Transverse colon (tissue), 4 donors: ENCODE measurements around the gene TMEM38A. TPM values are rescaled to one million over a fixed set of nuclear protein-coding genes. Genes with fewer than 3 reads are reported as not detected.

Experiments used
- DNase-seq: peaks from one replicate; pipeline ENCODE4 v3.0.0-alpha.2; 2019
- H3K27ac ChIP-seq, 4 donors: fragments of 200-600 bp; sonication (generic); 2 replicates each; pipeline ENCODE4 v1.5.1; 2016 to 2018; ENCODE audit warnings: inconsistent platforms in 4 of 4
- H3K27me3 ChIP-seq: fragments of 200-600 bp; sonication (generic); 2 replicates; pipeline ENCODE4 v1.5.1; 2017; ENCODE audit warnings: inconsistent platforms
- H3K36me3 ChIP-seq, 4 donors: fragments of 200-600 bp; sonication (generic); 2 replicates each; pipeline ENCODE4 v1.5.1; 2017 to 2019; ENCODE audit warnings: inconsistent platforms in 4 of 4
- H3K4me1 ChIP-seq, 4 donors: fragments of 200-600 bp; sonication (generic); 2 replicates each; pipeline ENCODE4 v1.5.1; 2017 to 2020; ENCODE audit warnings: inconsistent platforms in 4 of 4
- H3K4me3 ChIP-seq, 4 donors: fragments of 200-600 bp; sonication (generic); 1 replicate in 1 of 4; 2 replicates in 3 of 4; pipeline versions ENCODE4 v1.5.1 to v1.6.1; 2017 to 2019; ENCODE audit warnings: inconsistent platforms in 4 of 4
- H3K9me3 ChIP-seq, 2 donors: fragments of 200-600 bp; sonication (generic); 2 replicates each; pipeline ENCODE4 v1.5.1; 2017 to 2019; ENCODE audit warnings: inconsistent platforms in 2 of 2
- EP300 ChIP-seq: sonication (generic); formaldehyde crosslinking; IDR thresholded peaks from one replicate; pipeline ENCODE4 v1.6.1; 2017; ENCODE audit warnings: antibody characterized with exemption, low read depth
- POLR2A ChIP-seq: fragments of 450-650 bp; IDR thresholded peaks from one replicate; pipeline ENCODE4 v1.6.1; 2016; ENCODE audit warnings: antibody characterized with exemption, mild to moderate bottlenecking, moderate library complexity
- POLR2AphosphoS5 ChIP-seq, 3 donors: sonication (generic); formaldehyde crosslinking; IDR thresholded peaks; one replicate each; pipeline ENCODE4 v1.6.1; 2016; ENCODE audit warnings: antibody characterized with exemption in 3 of 3
- WGBS, 2 donors: methylation state at CpG; one replicate each; pipeline ENCODE4 v1.1.5; 2018; ENCODE audit warnings: low coverage in 1 of 2; 5-methylcytosine and 5-hydroxymethylcytosine counted together
- in situ Hi-C, 4 donors: fragments of 200-750 bp; cut with MboI; loops; one replicate each; pipeline versions ENCODE4 v1.15.0 to v1.15.1; 2017; ENCODE audit warnings: low sequenced_read_pairs in 3 of 4, low pct_ligation_motif_present in 1 of 4, low pct_unique_long_range_greater_than_20kb in 1 of 4
- intact Hi-C: fragments of 100-400 bp; cut with DNase I; formaldehyde crosslinking; loops from one replicate; pipeline ENCODE4 v1.15.1; 2023; ENCODE audit warnings: low total_unique reads
- total RNA-seq, 4 donors: library from RNA; depleted of rRNA; stranded (reverse); fragments of >200 nt; gene quantifications; one replicate each; pipeline ENCODE4 v1.1.0, GENCODE V29; 2016
- TF ChIP-seq, protein P1 (sequence below), 5 experiments: fragments of 200-600 bp in 3 of 5; fragments of 450-650 bp in 2 of 5; sonication (generic) in 3 of 5; IDR thresholded peaks; 1 replicate in 2 of 5; 2 replicates in 3 of 5; pipeline ENCODE4 v1.5.1; 2016 to 2017; ENCODE audit warnings: antibody characterized with exemption in 5 of 5, inconsistent platforms in 3 of 5, mild to moderate bottlenecking in 2 of 5, moderate library complexity in 1 of 5

The TMEM38A gene, protein sequence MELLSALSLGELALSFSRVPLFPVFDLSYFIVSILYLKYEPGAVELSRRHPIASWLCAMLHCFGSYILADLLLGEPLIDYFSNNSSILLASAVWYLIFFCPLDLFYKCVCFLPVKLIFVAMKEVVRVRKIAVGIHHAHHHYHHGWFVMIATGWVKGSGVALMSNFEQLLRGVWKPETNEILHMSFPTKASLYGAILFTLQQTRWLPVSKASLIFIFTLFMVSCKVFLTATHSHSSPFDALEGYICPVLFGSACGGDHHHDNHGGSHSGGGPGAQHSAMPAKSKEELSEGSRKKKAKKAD
- total RNA-seq, result 1 to 10 TPM in 3 of 4 donors, under 1 TPM in 1; 0.40 to 9.7 (median 5.1) TPM

DNA sequence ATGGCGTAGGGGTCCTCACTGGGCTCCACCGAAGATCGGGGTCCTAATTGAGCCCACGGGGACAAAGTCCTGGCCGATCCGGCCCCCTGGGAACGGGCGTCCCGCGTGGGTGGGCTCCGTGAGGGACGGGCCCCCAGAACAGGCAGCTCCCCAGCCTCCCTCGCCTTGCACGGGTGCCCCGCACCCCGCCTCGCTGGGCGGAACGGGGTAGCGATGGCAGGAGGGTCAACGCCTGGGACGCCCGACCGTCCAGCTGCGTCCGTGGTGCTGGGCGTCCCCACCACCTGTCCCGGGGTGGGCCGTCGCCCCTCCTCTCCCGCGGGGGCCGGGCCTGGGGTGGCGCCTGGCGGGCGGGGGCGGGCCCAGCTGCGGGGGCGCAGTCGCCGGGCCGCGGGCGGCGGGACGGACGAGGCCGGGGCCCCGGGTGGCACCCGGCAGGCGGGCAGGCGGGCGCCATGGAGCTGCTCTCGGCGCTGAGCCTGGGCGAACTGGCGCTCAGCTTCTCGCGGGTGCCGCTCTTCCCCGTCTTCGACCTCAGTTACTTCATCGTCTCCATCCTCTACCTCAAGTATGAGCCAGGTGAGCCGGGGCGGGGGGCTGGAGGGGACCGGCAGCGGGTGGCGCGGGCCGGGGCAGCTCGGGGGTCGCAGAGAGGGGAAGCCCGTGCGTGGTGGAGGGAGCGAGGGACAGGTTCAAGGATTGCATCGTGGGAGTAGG lies at the start of gene TMEM38A:
TMEM38A (plus strand) TSS at position 377 of the 717 bp plus-strand sequence; CDS start at position 456, 79 bp downstream.
- Histone ChIP-seq H3K27me3 (no peaks in the 10 kb centered on the region), H3K27ac (peak within 1 kb of the TSS; percentile 89 to 95 (median 92)), H3K9me3 (no peaks in the 10 kb centered on the region), H3K4me3 (peak within 1 kb of the TSS; percentile 65 to 87 (median 69)), H3K36me3 (no peaks in the 10 kb centered on the region), H3K4me1 (peaks cover 12 to 36% (median 25%) of the 10 kb centered on the region in 4 donors)
- TF ChIP-seq POLR2A (peak; percentile 27), POLR2AphosphoS5 (IDR thresholded peaks at IDR 0.05) (peak in 2 of 3 donors; percentile 65 to 66), EP300 (no peak)
- TF ChIP-seq, protein P1, sequence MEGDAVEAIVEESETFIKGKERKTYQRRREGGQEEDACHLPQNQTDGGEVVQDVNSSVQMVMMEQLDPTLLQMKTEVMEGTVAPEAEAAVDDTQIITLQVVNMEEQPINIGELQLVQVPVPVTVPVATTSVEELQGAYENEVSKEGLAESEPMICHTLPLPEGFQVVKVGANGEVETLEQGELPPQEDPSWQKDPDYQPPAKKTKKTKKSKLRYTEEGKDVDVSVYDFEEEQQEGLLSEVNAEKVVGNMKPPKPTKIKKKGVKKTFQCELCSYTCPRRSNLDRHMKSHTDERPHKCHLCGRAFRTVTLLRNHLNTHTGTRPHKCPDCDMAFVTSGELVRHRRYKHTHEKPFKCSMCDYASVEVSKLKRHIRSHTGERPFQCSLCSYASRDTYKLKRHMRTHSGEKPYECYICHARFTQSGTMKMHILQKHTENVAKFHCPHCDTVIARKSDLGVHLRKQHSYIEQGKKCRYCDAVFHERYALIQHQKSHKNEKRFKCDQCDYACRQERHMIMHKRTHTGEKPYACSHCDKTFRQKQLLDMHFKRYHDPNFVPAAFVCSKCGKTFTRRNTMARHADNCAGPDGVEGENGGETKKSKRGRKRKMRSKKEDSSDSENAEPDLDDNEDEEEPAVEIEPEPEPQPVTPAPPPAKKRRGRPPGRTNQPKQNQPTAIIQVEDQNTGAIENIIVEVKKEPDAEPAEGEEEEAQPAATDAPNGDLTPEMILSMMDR (IDR thresholded peaks at IDR 0.05), result no peak
- WGBS, 2 donors, result 2% methylated on average over 40 of the region's 76 CpGs; no CpG with 5 or more reads in 1 of the 2 donors
- DNase-seq, result peak; percentile 75
- intact Hi-C loops, result no loop called here
- in situ Hi-C loops, result no loop called here

DNA sequence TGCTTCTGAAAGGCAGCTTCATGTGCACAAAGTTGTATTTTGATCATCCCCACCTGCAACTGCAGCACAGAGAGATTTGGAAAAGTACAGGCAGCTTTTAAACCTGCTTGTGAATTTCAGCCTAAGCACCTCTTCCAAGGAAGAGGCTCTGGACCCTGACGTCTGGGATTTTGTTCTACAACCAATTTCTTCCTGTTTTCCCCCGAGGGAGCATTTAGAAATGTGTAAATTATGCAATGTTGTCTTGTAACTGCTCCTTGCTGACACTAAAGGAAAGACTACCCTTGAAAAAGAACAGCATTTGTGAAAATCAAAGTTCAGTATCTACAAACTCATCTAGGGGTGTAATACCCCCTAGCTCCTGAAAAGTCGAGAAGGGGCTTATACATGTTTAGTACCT lies 48.3 kb upstream of the TMEM38A start:
- H3K36me3 ChIP-seq, result no peaks in the 10 kb centered on the region
- H3K4me3 ChIP-seq, result no peak overlapping the region
- no peaks in the 10 kb centered on the region for H3K27me3 ChIP-seq
- TF ChIP-seq POLR2A (no peak), EP300 (no peak), POLR2AphosphoS5 (IDR thresholded peaks at IDR 0.05) (no peak)
- TF ChIP-seq, protein P1 (IDR thresholded peaks at IDR 0.05), result no peak
- peaks cover 11 to 32% (median 18%) of the 10 kb centered on the region in 4 donors for H3K4me1 ChIP-seq
- DNase-seq, result no peak
- WGBS, 2 donors, result 54 to 71% methylated on average over 3 of the region's 3 CpGs
- in situ Hi-C loops, result no loop called here
- intact Hi-C loops, result no loop called here
- H3K27ac ChIP-seq, result peak overlapping the region in 2 of 4 donors; percentile 15 to 40
- no peaks in the 10 kb centered on the region for H3K9me3 ChIP-seq

DNA sequence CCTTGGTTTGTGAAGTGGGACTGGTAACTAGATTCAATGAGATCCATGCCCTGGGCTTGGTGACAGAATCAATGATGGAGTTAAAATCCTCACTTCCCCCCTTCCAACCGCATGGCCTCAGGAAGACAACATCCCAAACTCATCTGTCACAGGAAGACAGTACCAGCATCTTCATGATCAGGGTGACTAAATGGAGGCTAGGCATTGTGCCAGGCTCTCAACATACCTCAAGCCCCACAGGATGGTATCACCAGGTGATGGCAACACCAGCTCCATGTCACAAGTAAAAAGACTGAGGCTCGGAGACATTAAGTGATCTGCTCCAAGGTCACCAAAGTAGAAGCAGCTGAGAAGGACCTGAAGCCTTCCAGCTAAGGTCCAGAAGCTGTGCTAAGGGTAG lies 47.1 kb upstream of the TMEM38A start:
- TF ChIP-seq, protein P1 (IDR thresholded peaks at IDR 0.05), result no peak
- TF ChIP-seq EP300, result no peak
- no peak for TF ChIP-seq POLR2A
- TF ChIP-seq POLR2AphosphoS5 (IDR thresholded peaks at IDR 0.05), result no peak
- in situ Hi-C loops, result no loop called here
- peaks cover 4 to 22% (median 6%) of the 10 kb centered on the region in 4 donors for H3K4me1 ChIP-seq
- WGBS, 2 donors, result 73% methylated on average over 2 of the region's 2 CpGs; no CpG with 5 or more reads in 1 of the 2 donors
- no peak overlapping the region for H3K4me3 ChIP-seq
- H3K36me3 ChIP-seq, result no peaks in the 10 kb centered on the region
- DNase-seq, result no peak
- intact Hi-C loops, result no loop called here
- no peak overlapping the region for H3K27ac ChIP-seq
- H3K27me3 ChIP-seq, result no peaks in the 10 kb centered on the region
- H3K9me3 ChIP-seq, result no peaks in the 10 kb centered on the region

DNA sequence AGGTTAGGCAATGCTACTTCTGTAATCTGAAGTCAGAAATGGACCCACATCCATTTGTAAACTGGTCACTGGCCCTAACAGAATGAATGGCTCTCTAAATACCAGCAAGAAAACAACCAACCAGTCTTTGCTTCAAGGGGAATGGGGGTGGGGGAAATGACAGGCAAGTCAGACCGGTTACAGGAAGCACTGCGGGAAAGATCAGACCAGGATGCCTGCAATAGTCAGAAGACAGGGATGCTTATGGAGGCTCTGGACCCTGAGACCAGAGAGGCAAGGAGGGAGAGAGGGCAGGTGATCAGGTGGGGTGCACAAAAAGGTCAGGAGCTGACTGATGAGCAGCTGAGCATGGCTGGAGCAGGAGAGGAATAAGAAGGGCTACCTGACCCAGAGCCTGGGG lies 46.0 kb upstream of the TMEM38A start:
- H3K9me3 ChIP-seq, result no peaks in the 10 kb centered on the region
- intact Hi-C loops (no loop called here), in situ Hi-C loops (no loop called here)
- H3K4me1 ChIP-seq, result peaks cover 0 to 24% (median 11%) of the 10 kb centered on the region in 4 donors
- no peak overlapping the region for H3K27ac ChIP-seq
- no peak overlapping the region for H3K4me3 ChIP-seq
- H3K36me3 ChIP-seq, result no peaks in the 10 kb centered on the region
- no peaks in the 10 kb centered on the region for H3K27me3 ChIP-seq
- TF ChIP-seq POLR2A, result no peak
- TF ChIP-seq, protein P1 (IDR thresholded peaks at IDR 0.05), result no peak
- TF ChIP-seq POLR2AphosphoS5 (IDR thresholded peaks at IDR 0.05), result no peak
- no peak for TF ChIP-seq EP300
- no peak for DNase-seq
- 50 to 72% methylated on average over 2 of the region's 2 CpGs for WGBS, 2 donors
